T-helper 9 cell (primary cell): ENCODE data around the gene ABO.
"Not testable (repeated sequence)": the region's sequence is repeated elsewhere in the genome, so short reads cannot be mapped to it uniquely, and the experiment has no call there.

Experiments used
- DNase-seq: peaks from one replicate; pipeline ENCODE4 v3.0.0-alpha.2; 2020

The ABO gene

DNA sequence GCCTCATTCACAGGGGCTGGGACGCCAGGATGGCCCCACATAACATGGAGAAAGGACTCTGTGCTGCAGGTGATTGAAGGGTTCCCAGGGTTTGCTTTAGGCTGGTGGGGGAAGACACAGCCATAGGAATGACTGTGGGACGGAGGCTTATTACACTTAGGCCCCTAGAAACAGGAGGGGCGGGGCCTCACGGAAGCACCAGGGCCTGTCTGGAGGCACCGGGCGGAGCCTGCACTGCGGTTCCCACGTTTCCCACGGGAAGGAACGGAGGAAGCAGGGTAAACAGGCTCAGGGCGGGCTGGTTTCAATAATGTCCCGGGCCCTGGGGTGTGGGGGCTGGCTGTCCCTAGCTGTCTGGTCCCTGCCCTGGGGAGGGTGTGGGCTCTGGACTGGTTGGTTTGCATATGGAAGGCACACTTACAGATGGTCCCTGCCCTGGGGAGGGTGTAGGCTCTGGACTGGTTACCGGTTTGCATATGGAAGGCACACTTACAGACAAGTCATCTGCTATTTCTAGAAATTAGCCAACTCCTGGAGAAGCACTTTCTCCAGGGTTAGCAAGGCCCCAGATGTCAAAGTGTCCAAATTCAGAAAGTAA lies 51.7 kb downstream of the ABO start:
- not testable (repeated sequence) for DNase-seq

DNA sequence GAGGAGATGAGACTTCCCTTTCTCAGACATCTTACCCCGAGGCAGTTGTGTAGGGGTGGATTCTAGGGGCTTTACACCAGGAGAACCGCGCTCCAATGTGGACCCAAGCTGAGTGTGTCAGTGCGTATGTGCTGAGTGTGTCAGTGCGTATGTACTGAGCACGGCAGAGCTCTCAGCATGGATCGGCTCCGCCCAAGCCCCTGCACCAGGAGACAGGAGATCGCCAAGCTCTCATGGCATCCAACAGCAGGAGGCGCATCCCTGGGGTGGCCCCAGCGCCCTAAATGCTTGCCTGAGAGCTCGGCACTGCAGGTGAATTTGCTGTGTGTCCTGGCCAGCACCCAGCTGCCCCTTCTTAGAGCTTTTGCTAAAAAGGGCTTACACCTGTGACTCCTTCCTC lies 53.0 kb downstream of the ABO start:
- DNase-seq: not testable (repeated sequence)

DNA sequence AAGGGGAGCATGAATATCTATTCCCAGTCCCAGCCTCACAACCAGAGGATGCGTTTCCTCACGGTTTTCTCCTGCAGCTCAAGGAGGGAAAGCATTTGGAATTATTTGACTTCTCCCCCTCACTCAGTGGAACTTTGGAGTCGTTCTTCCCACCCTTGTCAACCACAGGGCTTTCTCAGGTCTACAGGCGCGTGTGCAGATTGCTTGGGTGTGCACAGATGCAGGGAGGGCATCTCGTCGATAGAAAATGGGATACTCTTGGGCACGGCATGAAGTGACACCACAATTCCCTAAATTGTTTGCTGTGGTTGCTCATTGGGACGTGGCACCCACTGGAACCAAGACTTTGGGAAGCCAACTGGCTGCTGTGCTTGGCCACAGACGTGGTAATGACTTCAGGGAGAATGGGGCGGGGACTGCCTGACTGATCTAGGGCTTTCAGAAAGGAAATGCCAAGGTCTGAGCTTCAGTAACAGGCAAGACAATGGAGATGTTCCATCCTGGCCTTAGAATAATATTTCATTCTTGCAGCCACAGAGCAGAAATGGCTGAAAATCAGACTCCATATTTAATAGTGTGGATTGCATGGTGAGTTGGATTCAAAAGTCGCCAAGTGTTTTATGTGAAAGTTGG lies 53.7 kb downstream of the ABO start:
- no peak for DNase-seq

DNA sequence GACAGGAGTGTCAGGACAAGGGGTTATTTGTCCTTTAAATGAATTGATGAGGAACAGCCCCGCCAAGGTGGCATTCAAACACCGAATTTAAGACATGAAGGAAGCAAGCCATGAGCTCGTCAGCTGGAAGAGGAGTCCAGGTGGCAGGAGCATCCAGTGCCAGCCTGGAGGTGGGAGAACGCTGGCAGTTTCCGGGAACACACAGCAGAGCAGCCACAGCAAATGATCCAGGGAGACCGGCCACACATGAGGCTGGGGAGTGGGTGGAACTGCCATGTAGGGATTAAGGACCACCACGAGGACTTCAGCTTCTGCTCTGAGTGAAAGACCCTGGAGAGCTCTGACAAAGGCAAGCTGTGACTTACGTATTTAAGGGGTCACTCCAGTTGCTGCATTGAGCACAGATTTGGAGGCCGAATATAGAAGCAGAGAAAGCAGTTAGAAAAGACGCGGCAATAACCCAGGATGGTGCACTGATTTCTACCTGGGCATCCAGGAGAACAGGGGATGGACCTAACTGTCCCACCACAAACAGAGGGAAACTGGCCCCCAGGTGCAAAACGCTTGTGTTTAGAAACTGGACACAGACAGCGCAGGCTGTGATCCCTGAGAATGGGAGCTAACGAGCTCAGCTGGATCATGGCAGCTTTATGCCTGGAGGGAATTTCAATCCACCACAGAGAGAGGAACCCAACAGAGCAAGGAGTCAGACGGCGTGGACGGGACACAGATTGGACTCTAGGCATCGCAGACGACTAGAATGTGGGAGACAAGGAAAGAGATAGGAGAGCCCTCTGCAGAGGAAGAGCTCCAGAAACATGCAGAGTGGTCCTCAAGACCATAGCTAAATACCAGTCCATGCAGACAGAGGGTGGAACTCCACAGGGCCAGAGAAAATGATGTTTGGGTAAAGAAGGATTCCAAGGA lies 56.7 kb downstream of the ABO start:
- not testable (repeated sequence) for DNase-seq

DNA sequence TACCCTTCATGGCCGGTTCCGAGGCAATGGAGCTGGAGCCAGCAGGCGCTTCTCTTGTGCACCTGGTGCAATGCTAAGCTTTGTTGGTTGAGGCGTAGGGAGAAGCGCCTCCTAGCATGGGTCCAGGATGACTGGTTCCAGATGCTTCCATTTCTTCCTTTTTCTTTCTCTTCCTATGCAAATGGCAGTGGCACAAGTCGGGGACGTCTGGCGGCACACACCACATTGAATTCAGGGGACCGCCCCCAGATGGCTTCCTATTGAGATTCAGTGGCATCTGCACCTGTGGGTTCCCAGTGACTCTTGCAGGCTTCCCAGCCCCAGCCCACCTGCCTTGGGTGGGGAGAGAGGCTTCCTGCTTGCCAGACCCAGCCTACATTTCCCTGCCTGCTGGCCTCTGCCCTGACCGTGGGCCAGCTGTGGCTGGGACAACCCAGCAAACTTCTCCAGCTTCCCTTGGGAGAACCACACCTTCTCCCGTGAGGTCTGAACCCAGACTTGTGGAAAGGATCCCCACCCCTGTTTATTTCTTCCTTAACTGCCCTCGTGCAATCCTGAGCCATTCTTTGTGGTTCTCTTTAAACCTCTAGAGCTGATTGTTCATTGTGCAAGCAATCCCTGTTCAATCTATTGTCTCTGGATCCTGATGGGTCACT lies 57.5 kb downstream of the ABO start:
- DNase-seq: not testable (repeated sequence)

DNA sequence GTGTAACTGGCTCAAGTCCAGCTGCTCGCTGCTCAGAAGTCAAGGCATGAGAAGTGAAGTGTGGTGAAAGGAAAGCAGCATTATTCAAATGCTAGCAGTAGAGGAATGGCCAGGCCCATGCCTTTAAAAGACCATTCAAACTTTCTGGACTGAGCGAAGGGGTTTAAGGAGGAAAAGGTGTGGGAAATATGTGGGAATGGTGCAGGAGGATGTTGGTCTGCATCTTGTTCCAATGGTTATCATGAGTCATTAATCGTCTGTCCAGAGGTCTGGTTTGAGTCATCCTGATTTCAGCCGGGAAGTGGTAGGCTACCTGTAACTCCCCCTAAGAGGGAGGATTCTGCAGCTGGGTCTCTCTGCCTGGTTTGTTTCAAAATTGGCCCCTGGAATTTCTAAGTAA lies 60.7 kb downstream of the ABO start:
- DNase-seq: not testable (repeated sequence)

DNA sequence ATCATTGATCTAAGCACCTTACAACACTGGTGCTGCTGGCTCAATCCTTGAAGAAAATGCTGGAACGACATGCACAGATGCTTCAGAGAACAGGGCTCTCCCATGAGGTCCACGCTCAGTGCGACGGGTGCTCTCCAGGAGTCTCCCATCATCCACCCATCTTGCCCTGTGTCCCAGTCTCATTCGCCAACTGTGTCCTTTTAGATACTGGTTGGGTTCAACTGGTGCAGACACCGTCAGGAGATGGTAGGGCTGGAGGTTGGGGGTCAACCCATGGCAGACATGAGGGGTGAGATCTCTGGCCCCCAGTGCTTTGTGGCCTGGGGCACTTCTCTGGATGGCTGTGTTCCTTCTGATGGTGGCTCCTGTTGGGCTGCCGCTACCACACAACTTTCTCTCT lies 64.4 kb downstream of the ABO start:
- DNase-seq: no peak

DNA sequence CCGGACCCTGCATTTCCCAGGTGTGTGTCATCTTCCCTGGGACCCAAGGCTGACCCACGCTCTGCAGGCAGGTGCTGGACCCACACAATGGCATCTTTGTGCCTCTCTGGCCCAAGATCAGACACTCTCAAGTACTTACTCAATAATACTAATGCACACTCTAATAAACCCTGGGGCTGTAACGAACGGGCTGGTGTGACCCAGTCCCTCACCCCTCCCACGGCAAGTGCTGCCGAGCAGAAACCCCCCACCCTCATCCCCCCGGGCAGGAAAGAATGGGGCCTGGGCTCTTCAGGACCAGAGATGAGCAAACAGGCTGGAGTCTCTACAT lies 64.8 kb downstream of the ABO start:
- DNase-seq: no peak

DNA sequence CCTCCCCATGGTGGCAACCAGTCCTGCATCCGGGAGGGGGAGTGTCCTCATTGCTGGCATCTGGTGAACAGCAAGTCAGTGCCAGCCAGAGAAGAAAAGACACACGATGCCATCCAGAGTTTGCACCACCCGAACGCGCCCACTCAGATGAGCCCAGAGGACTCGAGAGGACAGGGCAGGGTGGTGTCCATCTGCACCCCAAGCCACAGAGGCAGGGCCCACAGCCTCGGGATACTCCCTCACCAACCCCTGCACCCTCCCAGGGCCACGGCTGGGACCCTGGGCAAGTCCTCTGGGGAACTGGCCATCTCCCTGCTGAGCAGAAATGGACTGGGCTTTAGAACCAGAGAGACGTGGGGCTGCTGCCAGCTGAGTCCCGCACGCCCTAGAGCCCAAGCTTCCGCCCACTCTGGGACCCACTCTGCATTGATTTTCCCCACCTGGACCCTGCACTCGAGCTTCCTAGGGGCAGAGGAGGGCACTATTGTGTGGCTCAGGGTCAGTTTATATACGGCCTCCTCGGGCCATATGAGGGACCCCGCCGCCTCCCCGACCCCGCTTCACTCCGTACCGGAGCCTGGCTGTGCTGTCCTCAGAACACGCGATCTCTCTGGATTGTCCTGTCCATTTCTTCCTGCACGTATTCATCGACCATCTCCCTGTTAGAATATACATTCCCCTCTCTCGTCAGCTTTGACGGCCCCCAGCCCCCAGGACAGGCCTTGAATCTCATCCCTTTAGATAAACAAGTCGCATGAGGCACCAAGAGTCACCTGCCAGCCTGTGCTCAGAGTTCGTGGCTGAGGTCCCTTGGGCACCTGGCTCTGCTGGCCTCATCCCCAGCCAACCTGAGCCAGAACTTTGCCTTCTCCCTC lies 65.4 kb downstream of the ABO start:
- DNase-seq: not testable (repeated sequence)

DNA sequence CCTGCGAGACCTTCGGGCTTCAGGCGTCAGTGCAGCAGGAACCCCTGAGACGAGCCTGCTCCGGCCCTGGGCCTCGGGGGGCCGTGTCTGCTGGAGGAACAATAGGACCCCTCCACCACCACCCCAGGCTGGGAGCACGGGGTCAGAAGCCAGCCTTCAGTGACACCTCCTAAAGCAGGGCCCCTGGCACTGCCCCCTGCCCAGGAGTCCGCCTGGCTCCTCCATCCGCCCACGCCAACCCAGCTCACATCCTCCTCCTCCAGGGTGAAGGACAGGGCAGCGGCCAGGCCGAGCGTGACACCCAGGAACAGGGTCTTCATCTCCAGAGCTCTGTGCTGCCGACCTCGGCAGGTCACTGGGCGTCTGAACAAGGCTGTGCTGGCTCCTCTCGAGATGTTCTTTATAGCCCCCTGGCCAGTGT lies 66.1 kb downstream of the ABO start, which contains the start of gene OBP2B:
TSS of gene OBP2B (minus strand) at position 371 of the 421 bp plus-strand sequence. CDS start at position 320, 51 bp downstream.
- not testable (repeated sequence) for DNase-seq

DNA sequence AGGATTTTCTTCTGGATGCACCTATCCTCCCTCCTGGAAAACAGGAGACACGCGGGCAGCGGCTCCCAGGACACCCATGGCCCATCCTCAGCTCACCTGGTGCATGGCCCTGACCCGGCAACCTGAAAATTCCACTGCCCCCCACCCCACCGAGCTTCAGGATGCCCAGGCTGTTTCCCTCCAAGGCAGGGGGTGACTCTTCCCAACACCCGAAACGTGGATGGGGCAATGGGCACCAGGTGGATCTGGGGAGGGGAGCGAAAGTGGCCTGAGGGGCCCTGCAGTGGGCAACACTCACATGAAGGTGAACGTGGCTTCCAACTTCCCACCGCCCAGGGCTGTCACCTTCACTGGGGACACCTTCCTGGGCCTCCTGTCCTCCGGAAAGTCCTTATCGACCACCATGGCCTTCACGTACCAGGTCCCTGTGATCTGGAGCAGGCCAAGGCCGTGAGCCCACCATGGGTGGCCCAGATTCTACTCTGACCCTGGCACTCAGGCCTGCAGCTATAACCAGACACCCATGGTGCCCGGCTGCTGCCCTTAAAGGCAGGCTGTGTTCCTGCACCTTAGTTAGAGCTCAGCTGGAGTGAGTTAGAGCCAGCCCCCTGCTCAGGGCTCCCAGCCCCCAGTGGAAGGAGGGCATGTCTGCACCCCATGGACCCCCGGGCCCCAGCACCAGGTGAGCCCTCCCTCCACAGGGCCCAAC lies 66.7 kb downstream of the ABO start:
- not testable (repeated sequence) for DNase-seq

DNA sequence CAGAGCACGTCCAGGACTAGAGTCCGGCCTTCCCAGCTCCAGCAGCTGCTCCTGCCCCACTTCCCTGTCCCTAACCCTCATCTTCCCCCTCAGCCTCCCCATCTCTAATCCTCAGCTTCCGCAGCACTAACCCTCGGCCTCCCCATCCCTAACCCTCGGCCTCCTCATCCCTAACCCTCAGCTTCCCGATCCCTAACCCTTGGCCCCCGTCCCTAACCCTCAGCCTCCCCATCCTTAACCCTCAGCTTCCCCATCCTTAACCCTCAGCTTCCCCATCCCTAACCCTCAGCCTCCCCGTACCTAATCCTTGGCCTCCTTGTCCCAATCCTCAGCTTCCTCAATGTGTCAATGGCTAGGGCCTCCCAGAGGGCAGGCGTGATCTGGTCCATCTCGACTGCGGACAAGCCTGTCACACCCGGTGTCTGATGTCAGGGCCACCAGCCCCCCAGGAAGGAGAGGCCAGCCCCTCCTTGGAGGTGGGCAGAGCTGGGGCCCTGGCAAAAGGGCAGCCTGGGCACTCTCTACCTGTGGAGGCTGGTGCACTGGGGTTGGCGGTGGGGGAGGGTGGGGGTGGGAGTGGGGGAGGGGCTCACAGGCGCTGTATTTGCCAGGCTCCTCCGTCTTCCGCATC lies 67.3 kb downstream of the ABO start:
- DNase-seq: no peak

DNA sequence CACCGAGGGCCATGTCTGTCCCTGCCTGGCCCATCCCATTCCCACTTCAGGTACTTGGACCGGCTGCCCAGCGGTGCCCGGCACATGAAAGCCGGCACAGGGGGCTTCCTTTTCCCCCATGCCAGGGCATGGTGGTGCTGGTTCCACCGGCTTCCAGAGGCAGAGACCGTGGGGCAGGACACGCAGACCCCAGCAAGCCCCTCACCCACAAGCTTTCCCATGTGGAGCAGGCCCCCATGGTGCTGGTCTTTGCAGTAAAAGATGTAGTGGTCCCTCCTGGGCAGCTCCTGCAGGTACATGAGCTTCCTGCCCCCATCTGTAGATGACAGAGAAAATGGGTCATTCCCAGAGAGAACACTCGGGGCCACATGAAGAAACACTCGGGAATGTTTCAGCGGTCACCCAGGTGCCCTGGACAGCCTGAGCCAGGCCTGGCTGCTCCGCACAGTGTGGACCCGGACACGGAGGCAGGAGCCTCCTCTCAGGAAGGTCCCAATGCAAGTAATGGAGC lies 67.9 kb downstream of the ABO start:
- DNase-seq: no peak

DNA sequence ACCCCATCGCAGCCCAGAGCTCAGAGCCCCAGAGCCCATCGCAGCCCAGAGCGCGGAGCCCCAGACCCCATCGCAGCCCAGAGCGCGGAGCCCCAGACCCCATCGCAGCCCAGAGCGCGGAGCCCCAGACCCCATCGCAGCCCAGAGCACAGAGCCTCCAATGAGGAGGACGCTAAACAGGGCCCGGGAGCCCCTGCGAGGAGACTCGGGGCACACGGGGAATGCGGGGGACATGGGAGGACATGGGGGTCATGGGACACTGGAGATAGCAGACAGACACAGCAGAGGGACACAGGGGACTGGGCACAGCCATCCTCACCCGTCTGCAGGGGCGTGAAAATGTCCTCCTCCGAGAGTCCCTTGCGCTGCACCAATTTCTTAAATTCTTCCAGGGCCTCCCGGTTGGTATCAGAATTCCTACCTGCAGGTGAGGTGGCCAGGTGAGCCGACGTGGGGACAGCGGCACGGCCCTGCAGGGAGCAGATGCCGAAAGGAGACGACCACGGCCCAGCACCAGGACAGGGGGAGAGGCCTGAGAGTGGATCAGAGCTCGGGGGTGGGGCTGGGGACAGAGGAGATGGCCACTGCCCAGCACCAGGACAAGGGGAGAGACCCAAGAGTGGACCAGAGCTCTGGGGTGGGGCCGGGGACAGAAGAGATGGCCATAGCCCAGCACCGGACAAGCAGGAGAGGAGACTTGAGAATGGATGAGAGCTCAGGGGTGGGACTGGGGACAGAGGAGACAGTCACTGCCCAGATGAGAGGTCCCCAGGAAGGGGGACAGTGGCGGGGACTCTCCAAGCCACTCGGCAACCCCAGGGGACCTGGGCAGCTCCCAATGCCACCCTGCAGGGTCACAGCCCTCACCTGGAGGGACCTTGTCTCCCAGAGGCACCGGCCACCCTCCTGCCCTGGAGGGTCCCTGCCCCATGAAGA lies 68.7 kb downstream of the ABO start:
- no peak for DNase-seq

DNA sequence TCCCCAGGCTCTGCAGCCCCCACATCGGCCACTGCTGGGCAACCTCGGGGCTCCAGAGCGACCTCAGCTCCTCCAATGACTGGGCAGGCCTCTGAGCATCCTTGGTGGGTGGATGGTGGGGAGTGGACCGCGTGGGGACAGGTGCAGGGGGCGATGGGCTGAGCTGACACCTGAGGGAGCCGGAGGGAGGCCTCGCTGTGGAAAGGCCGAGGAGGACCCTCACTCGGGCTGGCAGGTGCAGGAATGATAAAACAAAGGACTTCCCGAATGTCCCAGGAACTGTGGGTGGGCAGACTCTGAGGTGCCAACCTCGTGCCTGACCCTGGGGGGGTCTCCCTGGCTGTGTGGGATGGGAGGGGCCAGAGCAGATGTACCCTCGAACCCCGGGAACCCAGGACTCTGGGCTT lies 69.5 kb downstream of the ABO start:
- not testable (repeated sequence) for DNase-seq
